T-cell (primary cell): Measurements from ENCODE around the gene SPP1. TPM values are rescaled to one million over a fixed set of nuclear protein-coding genes. Genes with fewer than 3 reads are reported as not detected.

Experiments used
- ATAC-seq, 4 experiments: fragments of 200-7000 bp in 3 of 4; fragments of 150-1000 bp in 1 of 4; cut with Tn5 transposase; replicated peaks in 1 of 4; 1 replicate in 3 of 4; 2 replicates in 1 of 4; pipeline ENCODE4 v1.10.0; 2021; ENCODE audit warnings: moderate library complexity in 3 of 4, mild to moderate bottlenecking in 2 of 4, moderate number of reproducible peaks in 1 of 4
- CTCF ChIA-PET, 2 donors: fragments of 300-600 bp; sonication (Branson Sonifier 250); formaldehyde crosslinking; loops; one replicate each; lab custom pipeline; 2022; ENCODE audit warnings: antibody characterized with exemption in 2 of 2; lab: Charles Lee
- POLR2A ChIA-PET, 2 donors: fragments of 300-600 bp; sonication (Branson Sonifier 250); formaldehyde crosslinking; loops; one replicate each; lab custom pipeline; 2022; ENCODE audit warnings: antibody characterized with exemption in 2 of 2; lab: Charles Lee
- DNase-seq, 35 experiments: peaks; one replicate each; pipeline versions ENCODE4 v3.0.0 to v3.0.0-alpha.2; 2013 to 2023
- H3K27ac ChIP-seq: one replicate; pipeline ENCODE4 v1.5.1; 2013; ENCODE audit warnings: low read length
- H3K27me3 ChIP-seq, 2 experiments: replicated peaks in 1 of 2; 1 replicate in 1 of 2; 2 replicates in 1 of 2; pipeline versions ENCODE4 v1.6.1 to v1.7.0; 2013; ENCODE audit warnings: low read length in 1 of 2, mixed read lengths in 1 of 2; ENCODE audit not compliant: control insufficient read depth in 2 of 2, insufficient read depth in 2 of 2; ENCODE audit errors: extremely low read depth in 1 of 2
- H3K36me3 ChIP-seq, 2 donors: 1 replicate in 1 of 2; 2 replicates in 1 of 2; pipeline versions ENCODE4 v1.6.1 to v1.7.0; 2013; ENCODE audit warnings: low read length in 1 of 2; ENCODE audit not compliant: control insufficient read depth in 2 of 2, insufficient read depth in 1 of 2; ENCODE audit errors: extremely low read depth in 1 of 2
- H3K4me1 ChIP-seq, 2 experiments: 1 replicate in 1 of 2; 2 replicates in 1 of 2; pipeline versions ENCODE4 v1.6.1 to v1.7.0; 2013; ENCODE audit warnings: low read length in 2 of 2, mixed read lengths in 1 of 2; ENCODE audit not compliant: insufficient read depth in 2 of 2, control insufficient read depth in 1 of 2; ENCODE audit errors: extremely low read depth in 1 of 2
- H3K4me3 ChIP-seq, 2 donors: 1 replicate in 1 of 2; 2 replicates in 1 of 2; pipeline versions ENCODE4 v1.5.1 to v1.7.0; 2013; ENCODE audit warnings: mild to moderate bottlenecking in 2 of 2, low read length in 1 of 2, moderate library complexity in 1 of 2; ENCODE audit not compliant: control insufficient read depth in 1 of 2; ENCODE audit errors: extremely low read depth in 1 of 2
- H3K9me3 ChIP-seq: 2 replicates; pipeline ENCODE4 v1.7.0; 2013
- H3K27ac Mint-ChIP-seq, 2 donors: one replicate each; pipeline ENCODE4 v1.8.0; 2020 to 2021; ENCODE audit warnings: mild to moderate bottlenecking in 2 of 2, mixed read lengths in 2 of 2
- H3K27me3 Mint-ChIP-seq, 2 donors: one replicate each; pipeline ENCODE4 v1.8.0; 2021 to 2022; ENCODE audit warnings: mixed read lengths in 2 of 2
- H3K36me3 Mint-ChIP-seq: one replicate; pipeline ENCODE4 v1.8.0; 2021; ENCODE audit warnings: mixed read lengths
- H3K4me1 Mint-ChIP-seq, 3 donors: one replicate each; pipeline ENCODE4 v1.8.0; 2020 to 2022; ENCODE audit warnings: mixed read lengths in 3 of 3, mild to moderate bottlenecking in 1 of 3
- H3K4me3 Mint-ChIP-seq, 3 donors: one replicate each; pipeline ENCODE4 v1.8.0; 2020 to 2022; ENCODE audit warnings: mild to moderate bottlenecking in 3 of 3, mixed read lengths in 3 of 3, moderate library complexity in 3 of 3
- H3K9me3 Mint-ChIP-seq, 3 donors: one replicate each; pipeline ENCODE4 v1.8.0; 2020 to 2022; ENCODE audit warnings: mixed read lengths in 3 of 3
- WGBS: methylation state at CpG from one replicate; pipeline ENCODE4 v1.1.5; 2013; ENCODE audit warnings: missing lambda C conversion rate; ENCODE audit not compliant: insufficient coverage; 5-methylcytosine and 5-hydroxymethylcytosine counted together
- total RNA-seq, 35 experiments: library from RNA in 6 of 35; stranded (reverse) in 6 of 35; fragments of 120-200 nt in 1 of 35; gene quantifications; one replicate each; pipeline versions ENCODE4 v1.2.1 to v1.2.4 and lab custom pipeline; 2013 to 2026

The SPP1 gene
- total RNA-seq, 5 donors from 2014 or later (not counting 1 experiment from before 2014, with no cell fraction given) = 0.69 to 1.1 (median 0.89) TPM; not detected in 2

GRCh38 chr4:87971866-87972265 lies 3.6 kb upstream of the SPP1 start:
- no peak overlapping the region for H3K4me3 Mint-ChIP-seq
- H3K27me3 ChIP-seq = peaks cover 0 to 17% of the 10 kb centered on the region in 2 experiments
- POLR2A ChIA-PET = no interaction called here
- DNase-seq = no peak
- peaks cover 6 to 14% (median 7%) of the 10 kb centered on the region in 3 donors for H3K4me1 Mint-ChIP-seq
- no peaks in the 10 kb centered on the region for H3K9me3 ChIP-seq
- no peak overlapping the region for H3K27ac ChIP-seq
- CTCF ChIA-PET = interaction anchor here in 1 of 2 donors (0.6 to 2.7 kb wide), 4 partner anchors 119 to 534 kb away, joined by 3 to 15 read pairs (median 4); no protein-coding TSS in a partner anchor
- H3K27ac Mint-ChIP-seq = no peak overlapping the region
- peaks cover 33 to 46% of the 10 kb centered on the region in 2 donors for H3K27me3 Mint-ChIP-seq
- WGBS = no CpG with 5 or more reads among the region's 1 CpG
- H3K4me3 ChIP-seq = no peak overlapping the region
- no peaks in the 10 kb centered on the region for H3K9me3 Mint-ChIP-seq
- H3K36me3 Mint-ChIP-seq = no peaks in the 10 kb centered on the region
- peaks cover 4 to 6% of the 10 kb centered on the region in 2 experiments for H3K4me1 ChIP-seq
- ATAC-seq = no peak
- no peaks in the 10 kb centered on the region for H3K36me3 ChIP-seq

- peaks cover 0 to 7% of the 10 kb centered on the region in 2 experiments for H3K27me3 ChIP-seq
- Mint-ChIP-seq H3K4me3 (no peak overlapping the region), H3K27me3 (peaks cover 34 to 41% of the 10 kb centered on the region in 2 donors), H3K9me3 (no peaks in the 10 kb centered on the region), H3K27ac (no peak overlapping the region), H3K36me3 (no peaks in the 10 kb centered on the region), H3K4me1 (peaks cover 6 to 14% (median 7%) of the 10 kb centered on the region in 3 donors)
- no peak overlapping the region for H3K4me3 ChIP-seq
- ATAC-seq = peak; percentile 64 to 72 (median 70)
- 28% methylated on average over 6 of the region's 14 CpGs for WGBS
- H3K27ac ChIP-seq = no peak overlapping the region
- peak in 16 of 35 experiments; percentile 6 to 49 (median 18) for DNase-seq
- H3K36me3 ChIP-seq = no peaks in the 10 kb centered on the region
- ChIA-PET CTCF (interaction anchor here (0.6 to 2.7 kb wide), 12 partner anchors 11 to 541 kb away, joined by 3 to 15 read pairs (median 4); no protein-coding TSS in a partner anchor), POLR2A (no interaction called here)
- peaks cover 4 to 6% of the 10 kb centered on the region in 2 experiments for H3K4me1 ChIP-seq
- no peaks in the 10 kb centered on the region for H3K9me3 ChIP-seq
Measured at GRCh38 chr4:87973283-87974169, 2.0 kb upstream of the SPP1 start.

GRCh38 chr4:87974856-87975462 lies 555 bp upstream of the SPP1 start:
- Mint-ChIP-seq H3K36me3 (no peaks in the 10 kb centered on the region), H3K27ac (no peak overlapping the region), H3K27me3 (peaks cover 38 to 40% of the 10 kb centered on the region in 2 donors), H3K4me1 (peaks cover 6 to 14% (median 7%) of the 10 kb centered on the region in 3 donors), H3K9me3 (no peaks in the 10 kb centered on the region), H3K4me3 (no peak overlapping the region)
- ChIA-PET CTCF (interaction anchor here in 1 of 2 donors (0.6 to 1.5 kb wide), 3 partner anchors 16 to 236 kb away, joined by 3 to 11 read pairs (median 3); no protein-coding TSS in a partner anchor), POLR2A (no interaction called here)
- H3K27ac ChIP-seq = no peak overlapping the region
- H3K4me1 ChIP-seq = peaks cover 4 to 6% of the 10 kb centered on the region in 2 experiments
- peaks cover 0 to 11% of the 10 kb centered on the region in 2 experiments for H3K27me3 ChIP-seq
- WGBS = no CpG with 5 or more reads among the region's 6 CpGs
- no peak for DNase-seq
- H3K36me3 ChIP-seq = no peaks in the 10 kb centered on the region
- H3K9me3 ChIP-seq = no peaks in the 10 kb centered on the region
- no peak for ATAC-seq
- no peak overlapping the region for H3K4me3 ChIP-seq

GRCh38 chr4:87977521-87978278 lies 2.2 kb downstream of the SPP1 start:
- ChIA-PET CTCF (interaction anchor here in 1 of 2 donors (1.9 kb wide), 1 partner anchor 8 kb away, joined by 10 read pairs; no protein-coding TSS in a partner anchor), POLR2A (interaction anchor here in 1 of 2 donors (0.6 kb wide), 1 partner anchor 17 kb away, joined by 3 read pairs; no protein-coding TSS in a partner anchor)
- Histone ChIP-seq H3K9me3 (no peaks in the 10 kb centered on the region), H3K27me3 (peaks cover 0 to 13% of the 10 kb centered on the region in 2 experiments), H3K4me3 (no peak overlapping the region), H3K4me1 (peaks cover 4 to 6% of the 10 kb centered on the region in 2 experiments), H3K27ac (no peak overlapping the region), H3K36me3 (no peaks in the 10 kb centered on the region)
- WGBS = 100% methylated on average over 2 of the region's 5 CpGs
- ATAC-seq (no peak), DNase-seq (no peak)
- Mint-ChIP-seq H3K9me3 (no peaks in the 10 kb centered on the region), H3K4me1 (peaks cover 6 to 14% (median 7%) of the 10 kb centered on the region in 3 donors), H3K4me3 (no peak overlapping the region), H3K27me3 (peaks cover 24 to 41% of the 10 kb centered on the region in 2 donors), H3K36me3 (no peaks in the 10 kb centered on the region), H3K27ac (no peak overlapping the region)

GRCh38 chr4:87978681-87979080 lies 3.2 kb downstream of the SPP1 start:
- Histone ChIP-seq H3K4me1 (peaks cover 3 to 4% of the 10 kb centered on the region in 2 experiments), H3K36me3 (no peaks in the 10 kb centered on the region), H3K4me3 (no peak overlapping the region), H3K27ac (no peak overlapping the region), H3K27me3 (peaks cover 0 to 13% of the 10 kb centered on the region in 2 experiments), H3K9me3 (no peaks in the 10 kb centered on the region)
- DNase-seq = no peak
- Mint-ChIP-seq H3K27ac (no peak overlapping the region), H3K36me3 (no peaks in the 10 kb centered on the region), H3K4me1 (peaks cover 4 to 12% (median 6%) of the 10 kb centered on the region in 3 donors), H3K4me3 (no peak overlapping the region), H3K27me3 (peaks cover 20 to 36% of the 10 kb centered on the region in 2 donors), H3K9me3 (no peaks in the 10 kb centered on the region)
- POLR2A ChIA-PET = no interaction called here
- WGBS = 100% methylated on average over 1 of the region's 1 CpG
- CTCF ChIA-PET = no interaction called here
- ATAC-seq = no peak
